DMS 273 (cell line): ENCODE data around the gene GGCT.
A peak's percentile ranks its signal among the peaks of the same experiment; 100 is the strongest.
"Not testable (repeated sequence)": the region's sequence is repeated elsewhere in the genome, so short reads cannot be mapped to it uniquely, and the experiment has no call there.

Experiments
- DNase-seq: peaks from one replicate; lab custom pipeline; 2025; ENCODE audit not compliant: unreplicated experiment; lab: John Stamatoyannopoulos, UW

The GGCT gene

GRCh38 chr7:30504301-30505173 is at the start of gene GGCT:
GGCT (minus strand) TSS chr7:30504829; CDS start chr7:30504709, 120 bp downstream.
- DNase-seq, result peak; percentile 100

GRCh38 chr7:30553546-30553945 is 48.9 kb upstream of the GGCT start:
- DNase-seq, result no peak

- DNase-seq, result no peak
Measured at GRCh38 chr7:30553141-30553540, 48.5 kb upstream of the GGCT start.

- DNase-seq, result no peak
Measured at GRCh38 chr7:30552330-30552729, 47.7 kb upstream of the GGCT start.

GRCh38 chr7:30549931-30550493 is 45.4 kb upstream of the GGCT start:
- DNase-seq, result peak; percentile 36

- DNase-seq, result peak; percentile 96
Measured at GRCh38 chr7:30548845-30549244, 44.2 kb upstream of the GGCT start.

- DNase-seq, result no peak
Measured at GRCh38 chr7:30546596-30546995, 42.0 kb upstream of the GGCT start.

- peak; percentile 44 for DNase-seq
Measured at GRCh38 chr7:30545791-30546555, 41.3 kb upstream of the GGCT start.

- DNase-seq, result no peak
Measured at GRCh38 chr7:30543813-30544525, 39.3 kb upstream of the GGCT start.

- DNase-seq, result not testable (repeated sequence)
Measured at GRCh38 chr7:30543115-30543514, 38.5 kb upstream of the GGCT start.

GRCh38 chr7:30533886-30534285 is 29.3 kb upstream of the GGCT start:
- no peak for DNase-seq

- no peak for DNase-seq
Measured at GRCh38 chr7:30531286-30531685, 26.7 kb upstream of the GGCT start.

- no peak for DNase-seq
Measured at GRCh38 chr7:30530373-30530772, 25.7 kb upstream of the GGCT start.

GRCh38 chr7:30528779-30529178 is 24.1 kb upstream of the GGCT start:
- DNase-seq, result no peak

- not testable (repeated sequence) for DNase-seq
Measured at GRCh38 chr7:30527297-30527696, 22.7 kb upstream of the GGCT start.

- DNase-seq, result no peak
Measured at GRCh38 chr7:30526163-30526562, 21.5 kb upstream of the GGCT start.

- no peak for DNase-seq
Measured at GRCh38 chr7:30525429-30525828, 20.8 kb upstream of the GGCT start.

- DNase-seq, result no peak
Measured at GRCh38 chr7:30524545-30524944, 19.9 kb upstream of the GGCT start.

GRCh38 chr7:30523466-30523865 is 18.8 kb upstream of the GGCT start:
- no peak for DNase-seq

GRCh38 chr7:30522159-30522558 is 17.5 kb upstream of the GGCT start:
- DNase-seq, result no peak

GRCh38 chr7:30521532-30521931 is 16.9 kb upstream of the GGCT start:
- DNase-seq, result peak; percentile 40
